ENCODE results near the gene TSSK6.

DNA sequence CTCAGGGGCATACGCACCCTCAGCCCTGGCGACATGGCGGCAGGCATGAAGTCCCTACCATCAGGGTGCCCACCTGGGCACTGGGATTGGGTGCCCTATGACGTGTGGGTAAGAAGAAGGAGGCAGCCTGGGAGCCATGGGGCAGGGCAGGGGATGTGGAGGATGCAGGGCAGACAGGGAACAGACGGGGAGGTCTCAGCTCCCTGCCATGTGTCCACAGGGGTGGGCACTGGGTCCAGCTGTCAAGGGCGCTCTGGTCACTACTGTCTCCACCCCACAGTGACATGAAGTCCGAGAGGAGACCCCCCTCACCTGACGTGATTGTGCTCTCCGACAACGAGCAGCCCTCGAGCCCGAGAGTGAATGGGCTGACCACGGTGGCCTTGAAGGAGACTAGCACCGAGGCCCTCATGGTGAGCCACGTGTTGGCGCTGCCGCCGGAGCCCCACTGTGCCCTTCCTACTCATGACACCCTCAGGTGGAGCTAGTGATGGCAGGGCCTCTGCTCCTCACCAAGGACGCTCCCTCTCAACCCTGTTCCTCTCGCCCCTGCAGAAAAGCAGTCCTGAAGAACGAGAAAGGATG lies 23.2 kb downstream of the TSSK6 start:
- no peak for TF ChIP-seq EZH2 (IDR thresholded peaks at IDR 0.05; ENCODE audit: borderline replicate concordance)
- TF ChIP-seq, protein P1, sequence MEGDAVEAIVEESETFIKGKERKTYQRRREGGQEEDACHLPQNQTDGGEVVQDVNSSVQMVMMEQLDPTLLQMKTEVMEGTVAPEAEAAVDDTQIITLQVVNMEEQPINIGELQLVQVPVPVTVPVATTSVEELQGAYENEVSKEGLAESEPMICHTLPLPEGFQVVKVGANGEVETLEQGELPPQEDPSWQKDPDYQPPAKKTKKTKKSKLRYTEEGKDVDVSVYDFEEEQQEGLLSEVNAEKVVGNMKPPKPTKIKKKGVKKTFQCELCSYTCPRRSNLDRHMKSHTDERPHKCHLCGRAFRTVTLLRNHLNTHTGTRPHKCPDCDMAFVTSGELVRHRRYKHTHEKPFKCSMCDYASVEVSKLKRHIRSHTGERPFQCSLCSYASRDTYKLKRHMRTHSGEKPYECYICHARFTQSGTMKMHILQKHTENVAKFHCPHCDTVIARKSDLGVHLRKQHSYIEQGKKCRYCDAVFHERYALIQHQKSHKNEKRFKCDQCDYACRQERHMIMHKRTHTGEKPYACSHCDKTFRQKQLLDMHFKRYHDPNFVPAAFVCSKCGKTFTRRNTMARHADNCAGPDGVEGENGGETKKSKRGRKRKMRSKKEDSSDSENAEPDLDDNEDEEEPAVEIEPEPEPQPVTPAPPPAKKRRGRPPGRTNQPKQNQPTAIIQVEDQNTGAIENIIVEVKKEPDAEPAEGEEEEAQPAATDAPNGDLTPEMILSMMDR (IDR thresholded peaks at IDR 0.05; ENCODE audit: poor library complexity), result no peak
- no peak for TF ChIP-seq EZH2phosphoT487 (IDR thresholded peaks at IDR 0.05; ENCODE audit: low read depth, severe bottlenecking, unreplicated experiment)

Measured in hepatocyte (in vitro differentiated cells).